Measurements from ENCODE around the gene NFIB. TPM values are rescaled to one million over a fixed set of nuclear protein-coding genes. Genes with fewer than 3 reads are reported as not detected.

Gene NFIB
- total RNA-seq, 1 donor from 2014 or later, result 9.4 TPM

DNA sequence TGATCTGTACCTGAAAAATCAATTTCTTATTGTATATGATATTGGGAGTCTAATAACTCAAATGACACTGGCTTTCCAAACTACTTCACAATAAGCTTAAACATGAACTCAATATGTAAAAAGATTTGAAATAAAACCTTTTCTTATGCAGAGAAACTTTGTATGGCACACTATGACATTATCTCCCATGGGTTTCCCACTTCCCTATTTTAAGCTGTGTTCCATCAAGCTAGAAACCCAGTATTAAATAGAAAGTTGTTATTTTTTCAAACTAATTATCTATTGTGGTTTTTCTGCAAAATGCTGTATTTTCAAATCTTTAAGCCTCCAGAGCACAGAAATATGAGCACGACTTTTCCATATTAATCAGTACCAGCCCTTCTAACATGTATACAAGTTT, 174.7 kb downstream of the NFIB start:
- Histone ChIP-seq H4K20me1 (ENCODE audit: insufficient read depth, low read length) (no peaks in the 10 kb centered on the region), H3K27ac (ENCODE audit: low read depth, low read length) (no peak overlapping the region), H3K4me2 (ENCODE audit: low read length) (no peak overlapping the region), H3K9ac (ENCODE audit: low read length) (no peak overlapping the region), H3K9me3 (ENCODE audit: insufficient read depth, low read depth, low read length) (no peaks in the 10 kb centered on the region), H2AFZ (ENCODE audit: low read depth, low read length) (no peak overlapping the region), H3K36me3 (ENCODE audit: insufficient read depth, low read length) (no peaks in the 10 kb centered on the region), H3K79me2 (ENCODE audit: insufficient read depth, low read length) (no peaks in the 10 kb centered on the region), H3K4me3 (ENCODE audit: insufficient read depth, low read depth, low read length) (no peak overlapping the region), H3K4me1 (ENCODE audit: insufficient read depth, low read length) (no peaks in the 10 kb centered on the region), H3K27me3 (ENCODE audit: insufficient read depth, low read length) (no peaks in the 10 kb centered on the region)
- H3K9me3 Mint-ChIP-seq (ENCODE audit: unreplicated experiment), result no peaks in the 10 kb centered on the region
- no peak overlapping the region for H3K4me3 Mint-ChIP-seq (ENCODE audit: unreplicated experiment)
- no peak overlapping the region for H3K27ac Mint-ChIP-seq (ENCODE audit: unreplicated experiment)
- FAIRE-seq, result no peak
- DNase-seq (ENCODE audit: low read depth), result no peak
- H3K4me1 Mint-ChIP-seq (ENCODE audit: low read depth, unreplicated experiment), result no peaks in the 10 kb centered on the region
- H3K36me3 Mint-ChIP-seq (ENCODE audit: low read depth, unreplicated experiment), result no peaks in the 10 kb centered on the region
- no peaks in the 10 kb centered on the region for H3K27me3 Mint-ChIP-seq (ENCODE audit: low read depth, unreplicated experiment)
- TF ChIP-seq EZH2 (IDR thresholded peaks at IDR 0.05; ENCODE audit: insufficient read depth, low read length), result no peak
- TF ChIP-seq, protein P1, sequence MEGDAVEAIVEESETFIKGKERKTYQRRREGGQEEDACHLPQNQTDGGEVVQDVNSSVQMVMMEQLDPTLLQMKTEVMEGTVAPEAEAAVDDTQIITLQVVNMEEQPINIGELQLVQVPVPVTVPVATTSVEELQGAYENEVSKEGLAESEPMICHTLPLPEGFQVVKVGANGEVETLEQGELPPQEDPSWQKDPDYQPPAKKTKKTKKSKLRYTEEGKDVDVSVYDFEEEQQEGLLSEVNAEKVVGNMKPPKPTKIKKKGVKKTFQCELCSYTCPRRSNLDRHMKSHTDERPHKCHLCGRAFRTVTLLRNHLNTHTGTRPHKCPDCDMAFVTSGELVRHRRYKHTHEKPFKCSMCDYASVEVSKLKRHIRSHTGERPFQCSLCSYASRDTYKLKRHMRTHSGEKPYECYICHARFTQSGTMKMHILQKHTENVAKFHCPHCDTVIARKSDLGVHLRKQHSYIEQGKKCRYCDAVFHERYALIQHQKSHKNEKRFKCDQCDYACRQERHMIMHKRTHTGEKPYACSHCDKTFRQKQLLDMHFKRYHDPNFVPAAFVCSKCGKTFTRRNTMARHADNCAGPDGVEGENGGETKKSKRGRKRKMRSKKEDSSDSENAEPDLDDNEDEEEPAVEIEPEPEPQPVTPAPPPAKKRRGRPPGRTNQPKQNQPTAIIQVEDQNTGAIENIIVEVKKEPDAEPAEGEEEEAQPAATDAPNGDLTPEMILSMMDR (IDR thresholded peaks at IDR 0.05; ENCODE audit: insufficient read depth, low read depth, low read length), result no peak

DNA sequence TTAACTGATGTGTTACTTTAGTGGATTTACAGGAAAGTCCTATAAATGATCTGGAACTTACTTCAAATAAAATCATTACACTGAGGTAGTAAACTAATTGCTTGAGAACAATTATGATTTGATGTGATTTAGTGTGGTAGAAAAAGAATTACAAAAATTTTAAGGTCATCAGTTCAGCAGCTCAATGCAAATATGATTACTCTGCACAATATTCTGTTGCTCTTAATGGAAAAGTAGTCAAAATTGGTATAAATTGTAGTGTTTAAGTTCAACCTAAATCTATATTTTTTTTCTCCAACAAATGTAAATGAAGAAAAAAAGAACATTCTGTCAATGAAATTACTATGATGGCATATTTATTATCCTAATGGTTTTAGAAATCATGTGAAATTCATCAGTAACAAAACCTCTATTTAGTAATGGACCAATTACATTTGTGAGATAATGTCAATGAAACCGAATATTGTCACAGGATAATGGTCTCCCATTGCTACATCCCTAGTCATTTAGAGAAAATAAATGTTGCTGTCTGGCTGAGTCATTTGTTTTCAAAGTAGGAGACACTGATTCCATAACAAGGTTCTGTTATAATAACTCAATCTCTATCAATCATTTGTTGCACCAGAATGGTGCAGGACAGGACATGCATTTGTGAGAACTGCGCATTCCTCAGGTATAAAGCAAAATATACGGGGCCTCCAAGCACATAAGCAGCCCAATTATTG, 177.1 kb downstream of the NFIB start:
- Histone ChIP-seq H3K4me2 (ENCODE audit: low read length) (no peak overlapping the region), H3K36me3 (ENCODE audit: insufficient read depth, low read length) (no peaks in the 10 kb centered on the region), H3K27ac (ENCODE audit: low read depth, low read length) (no peak overlapping the region), H3K79me2 (ENCODE audit: insufficient read depth, low read length) (no peaks in the 10 kb centered on the region), H3K9me3 (ENCODE audit: insufficient read depth, low read depth, low read length) (no peaks in the 10 kb centered on the region), H3K4me3 (ENCODE audit: insufficient read depth, low read depth, low read length) (no peak overlapping the region), H3K27me3 (ENCODE audit: insufficient read depth, low read length) (no peaks in the 10 kb centered on the region), H3K9ac (ENCODE audit: low read length) (no peak overlapping the region), H2AFZ (ENCODE audit: low read depth, low read length) (no peak overlapping the region), H3K4me1 (ENCODE audit: insufficient read depth, low read length) (no peaks in the 10 kb centered on the region), H4K20me1 (ENCODE audit: insufficient read depth, low read length) (no peaks in the 10 kb centered on the region)
- TF ChIP-seq, protein P1 (IDR thresholded peaks at IDR 0.05; ENCODE audit: insufficient read depth, low read depth, low read length), result no peak
- no peak for TF ChIP-seq EZH2 (IDR thresholded peaks at IDR 0.05; ENCODE audit: insufficient read depth, low read length)
- no peak for FAIRE-seq
- no peak for DNase-seq (ENCODE audit: low read depth)
- H3K36me3 Mint-ChIP-seq (ENCODE audit: low read depth, unreplicated experiment), result no peaks in the 10 kb centered on the region
- H3K27ac Mint-ChIP-seq (ENCODE audit: unreplicated experiment), result no peak overlapping the region
- H3K27me3 Mint-ChIP-seq (ENCODE audit: low read depth, unreplicated experiment), result no peaks in the 10 kb centered on the region
- H3K9me3 Mint-ChIP-seq (ENCODE audit: unreplicated experiment), result no peaks in the 10 kb centered on the region
- no peaks in the 10 kb centered on the region for H3K4me1 Mint-ChIP-seq (ENCODE audit: low read depth, unreplicated experiment)
- H3K4me3 Mint-ChIP-seq (ENCODE audit: unreplicated experiment), result no peak overlapping the region

DNA sequence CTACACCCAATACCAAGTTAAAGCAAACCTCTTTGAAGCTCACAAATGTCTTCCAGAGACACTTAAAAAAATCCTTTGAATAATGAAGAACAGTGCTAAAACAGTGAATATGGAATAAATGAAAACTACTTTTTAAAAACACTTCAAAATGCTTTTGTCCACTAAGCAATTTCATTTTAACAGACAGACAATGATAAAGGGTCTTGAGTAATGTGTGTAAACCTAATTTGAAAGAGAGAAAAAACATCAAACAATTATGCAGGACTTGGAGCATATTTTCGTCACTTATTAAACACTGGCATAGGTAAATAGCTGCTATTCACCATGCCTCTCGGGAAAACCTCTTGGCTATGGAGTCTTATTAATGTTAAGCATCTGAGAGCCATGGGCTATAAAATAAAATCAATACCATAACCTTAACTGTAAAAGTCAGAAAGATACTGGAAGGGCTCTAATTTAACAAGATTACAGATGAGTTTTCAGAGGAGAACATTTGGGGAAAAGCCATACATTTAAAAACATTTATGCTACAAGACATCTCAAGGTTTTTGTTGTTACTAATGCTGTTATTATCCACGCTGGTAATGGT, 177.8 kb downstream of the NFIB start:
- Mint-ChIP-seq H3K4me3 (ENCODE audit: unreplicated experiment) (no peak overlapping the region), H3K4me1 (ENCODE audit: low read depth, unreplicated experiment) (no peaks in the 10 kb centered on the region), H3K27me3 (ENCODE audit: low read depth, unreplicated experiment) (no peaks in the 10 kb centered on the region), H3K27ac (ENCODE audit: unreplicated experiment) (no peak overlapping the region), H3K9me3 (ENCODE audit: unreplicated experiment) (no peaks in the 10 kb centered on the region), H3K36me3 (ENCODE audit: low read depth, unreplicated experiment) (no peaks in the 10 kb centered on the region)
- Histone ChIP-seq H2AFZ (ENCODE audit: low read depth, low read length) (no peak overlapping the region), H3K27me3 (ENCODE audit: insufficient read depth, low read length) (no peaks in the 10 kb centered on the region), H3K4me1 (ENCODE audit: insufficient read depth, low read length) (no peaks in the 10 kb centered on the region), H3K9ac (ENCODE audit: low read length) (no peak overlapping the region), H3K79me2 (ENCODE audit: insufficient read depth, low read length) (no peaks in the 10 kb centered on the region), H4K20me1 (ENCODE audit: insufficient read depth, low read length) (no peaks in the 10 kb centered on the region), H3K4me2 (ENCODE audit: low read length) (no peak overlapping the region), H3K4me3 (ENCODE audit: insufficient read depth, low read depth, low read length) (no peak overlapping the region), H3K36me3 (ENCODE audit: insufficient read depth, low read length) (no peaks in the 10 kb centered on the region), H3K9me3 (ENCODE audit: insufficient read depth, low read depth, low read length) (no peaks in the 10 kb centered on the region), H3K27ac (ENCODE audit: low read depth, low read length) (no peak overlapping the region)
- DNase-seq (ENCODE audit: low read depth) (no peak), FAIRE-seq (peak; percentile 64)
- TF ChIP-seq EZH2 (IDR thresholded peaks at IDR 0.05; ENCODE audit: insufficient read depth, low read length), result no peak
- TF ChIP-seq, protein P1 (IDR thresholded peaks at IDR 0.05; ENCODE audit: insufficient read depth, low read depth, low read length), result no peak
